AG09309 (cell line): Measurements from ENCODE around the gene TNFRSF6B.
"Not testable (repeated sequence)": the region's sequence is repeated elsewhere in the genome, so short reads cannot be mapped to it uniquely, and the experiment has no call there.

Experiments used
- DNase-seq: peaks from one replicate; pipeline ENCODE4 v3.0.0-alpha.2; 2010; ENCODE audit warnings: low read depth
- H3K4me3 ChIP-seq: 2 replicates; pipeline ENCODE4 v1.5.1; 2011; ENCODE audit warnings: mild to moderate bottlenecking, low read depth, low read length, moderate library complexity; ENCODE audit not compliant: control insufficient read depth
- CTCF ChIP-seq: IDR thresholded peaks from 2 replicates; pipeline ENCODE4 v1.5.1; 2011; ENCODE audit warnings: mild to moderate bottlenecking, low read depth, low read length, inconsistent platforms; ENCODE audit not compliant: insufficient read depth, control insufficient read depth; ENCODE audit errors: missing control alignments

Gene TNFRSF6B

GRCh38 chr20:63668351-63668750 lies 28.1 kb upstream of the TNFRSF6B start:
- DNase-seq, result no peak
- no peak for TF ChIP-seq CTCF
- no peak overlapping the region for H3K4me3 ChIP-seq

GRCh38 chr20:63671695-63672094 lies 24.8 kb upstream of the TNFRSF6B start:
- not testable (repeated sequence) for H3K4me3 ChIP-seq, DNase-seq

GRCh38 chr20:63672666-63673065 lies 23.8 kb upstream of the TNFRSF6B start:
- no peak for DNase-seq
- H3K4me3 ChIP-seq, result no peak overlapping the region
- no peak for TF ChIP-seq CTCF

GRCh38 chr20:63673951-63674350 lies 22.5 kb upstream of the TNFRSF6B start:
- no peak overlapping the region for H3K4me3 ChIP-seq
- no peak for TF ChIP-seq CTCF
- no peak for DNase-seq

GRCh38 chr20:63675681-63676368 lies 20.6 kb upstream of the TNFRSF6B start:
- DNase-seq, result no peak
- TF ChIP-seq CTCF, result no peak
- no peak overlapping the region for H3K4me3 ChIP-seq

GRCh38 chr20:63678071-63678470 lies 18.4 kb upstream of the TNFRSF6B start:
- no peak overlapping the region for H3K4me3 ChIP-seq
- DNase-seq, result no peak
- TF ChIP-seq CTCF, result no peak

- DNase-seq, result no peak
- no peak overlapping the region for H3K4me3 ChIP-seq
- no peak for TF ChIP-seq CTCF
Observed at GRCh38 chr20:63678667-63679465, 17.6 kb upstream of the TNFRSF6B start.
